RPMI7951 (cell line): ENCODE results near the gene PYGB. TPM values are rescaled to one million over a fixed set of nuclear protein-coding genes. Genes with fewer than 3 reads are reported as not detected.
"Not testable (repeated sequence)": the region's sequence is repeated elsewhere in the genome, so short reads cannot be mapped to it uniquely, and the experiment has no call there.

Source experiments
- DNase-seq: peaks from one replicate; pipeline ENCODE4 v3.0.0-alpha.2; 2012; ENCODE audit warnings: low read depth
- total RNA-seq: library from RNA; depleted of rRNA; stranded (reverse); fragments of >200 nt; shearing (Covaris generic); gene quantifications from 2 replicates; pipeline ENCODE4 v1.2.3, GENCODE V29; 2014

The PYGB gene
- total RNA-seq, 1 experiment from 2014 or later: 70.8 TPM

- DNase-seq: peak; percentile 34
Measured at GRCh38 chr20:25249198-25249931, 1.5 kb downstream of the PYGB start.

- no peak for DNase-seq
Measured at GRCh38 chr20:25250508-25250907, 2.6 kb downstream of the PYGB start.

DNA sequence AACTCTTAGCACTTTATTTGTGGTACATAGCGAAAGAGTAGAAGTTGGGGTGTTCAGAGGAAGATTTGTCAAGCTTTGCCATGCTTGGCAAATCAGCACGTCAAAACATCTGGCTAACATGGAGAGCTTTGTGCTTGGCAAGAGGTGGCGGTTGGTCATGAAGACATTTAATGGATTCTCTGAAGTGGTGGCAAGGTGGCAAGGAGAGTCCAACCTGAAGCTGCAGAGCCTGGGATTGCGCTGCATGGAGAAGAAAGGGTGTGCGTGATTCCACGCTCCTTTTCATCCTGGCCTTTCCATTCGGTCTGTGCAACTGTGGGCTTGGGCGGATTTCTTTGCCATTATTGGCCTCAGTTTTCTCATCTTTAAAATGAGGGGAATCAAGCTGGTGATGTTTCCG lies 3.1 kb downstream of the PYGB start:
- DNase-seq: no peak

- no peak for DNase-seq
Measured at GRCh38 chr20:25251558-25251957, 3.7 kb downstream of the PYGB start.

DNA sequence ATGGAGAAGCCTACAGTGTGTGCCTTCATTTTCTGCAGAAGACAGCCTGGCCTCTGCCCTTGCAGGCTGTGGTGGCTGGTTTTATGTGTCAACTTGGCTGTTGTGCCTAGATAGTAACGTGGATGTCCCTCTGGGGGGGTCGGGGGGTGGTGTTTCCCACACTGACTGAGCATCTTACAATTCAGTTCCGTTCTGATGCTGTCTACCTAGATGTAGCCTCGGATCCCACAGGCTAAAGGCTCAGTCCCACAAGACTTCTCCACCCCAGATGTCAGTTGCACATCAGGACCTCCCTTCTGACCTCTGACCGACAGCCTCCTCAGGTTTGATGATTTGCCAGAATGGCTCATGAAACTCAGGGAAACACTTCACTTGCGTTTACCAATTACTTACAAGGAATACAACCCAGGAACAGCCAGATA lies 4.4 kb downstream of the PYGB start:
- DNase-seq: no peak

GRCh38 chr20:25252686-25253421 lies 5.0 kb downstream of the PYGB start:
- no peak for DNase-seq

DNA sequence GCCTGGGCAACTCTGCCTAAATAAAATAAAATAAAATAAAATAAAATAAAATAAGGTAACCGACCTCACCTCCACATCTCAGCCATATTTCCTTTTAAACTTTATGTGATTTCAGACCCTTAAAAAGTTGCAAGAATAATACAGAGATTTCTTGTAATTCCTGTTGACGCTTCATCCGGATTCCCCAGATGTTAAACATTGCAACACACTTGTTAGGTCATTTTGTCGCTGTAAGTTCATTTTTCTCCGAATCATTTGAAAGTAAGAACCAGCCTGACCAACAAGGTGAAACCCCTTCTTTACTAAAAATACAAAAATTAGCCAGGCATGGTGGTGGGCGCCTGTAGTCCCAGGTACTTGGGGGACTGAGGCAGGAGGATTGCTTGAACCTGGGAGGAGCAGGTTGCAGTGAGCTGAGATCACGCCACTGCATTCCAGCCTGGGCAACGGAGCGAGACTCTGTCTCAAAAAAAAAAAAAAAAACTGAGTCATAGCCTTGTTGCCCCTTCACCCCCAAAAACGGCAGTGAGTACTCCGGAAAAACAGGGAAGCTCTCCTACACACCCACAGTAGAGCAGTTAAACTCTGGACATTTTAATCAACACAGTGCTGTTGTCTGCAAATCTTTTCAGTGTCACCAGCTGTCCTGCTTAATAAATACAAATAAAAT lies 5.9 kb downstream of the PYGB start:
- no peak for DNase-seq

GRCh38 chr20:25254571-25254970 lies 6.7 kb downstream of the PYGB start:
- DNase-seq: no peak

DNA sequence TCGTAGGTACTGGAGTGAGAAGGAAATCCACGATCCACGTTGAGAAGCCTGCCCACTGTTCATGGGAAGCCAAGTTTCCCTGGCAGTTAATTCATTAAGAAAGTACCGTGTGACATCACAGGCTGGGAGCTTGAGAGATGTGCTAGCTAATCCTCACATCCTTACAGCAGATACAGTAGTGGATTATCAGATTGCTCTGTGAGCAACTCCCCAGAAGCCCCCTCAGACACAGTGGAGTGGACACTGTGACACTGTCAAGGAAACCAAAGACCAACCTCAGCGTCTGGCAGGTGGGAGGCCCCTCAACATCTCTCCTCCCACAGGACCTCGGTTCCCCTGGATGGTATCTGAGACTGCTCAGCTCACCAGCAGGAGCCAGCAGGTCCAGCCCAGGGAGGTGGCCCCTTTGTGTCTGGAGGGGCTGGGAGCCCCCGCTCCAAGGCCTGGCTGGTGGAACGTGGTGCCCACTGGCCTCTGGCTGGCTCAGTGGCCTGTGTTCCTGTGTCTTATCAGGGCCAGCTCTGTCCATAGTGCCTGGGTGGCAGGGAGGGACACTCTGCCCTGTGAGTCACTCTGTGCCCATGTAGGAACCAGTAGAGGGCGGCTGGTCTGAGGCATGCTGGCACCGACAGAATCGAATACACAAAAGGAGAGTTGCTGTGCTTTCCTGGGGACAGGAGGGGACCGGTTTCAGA lies 7.2 kb downstream of the PYGB start:
- DNase-seq: no peak

DNA sequence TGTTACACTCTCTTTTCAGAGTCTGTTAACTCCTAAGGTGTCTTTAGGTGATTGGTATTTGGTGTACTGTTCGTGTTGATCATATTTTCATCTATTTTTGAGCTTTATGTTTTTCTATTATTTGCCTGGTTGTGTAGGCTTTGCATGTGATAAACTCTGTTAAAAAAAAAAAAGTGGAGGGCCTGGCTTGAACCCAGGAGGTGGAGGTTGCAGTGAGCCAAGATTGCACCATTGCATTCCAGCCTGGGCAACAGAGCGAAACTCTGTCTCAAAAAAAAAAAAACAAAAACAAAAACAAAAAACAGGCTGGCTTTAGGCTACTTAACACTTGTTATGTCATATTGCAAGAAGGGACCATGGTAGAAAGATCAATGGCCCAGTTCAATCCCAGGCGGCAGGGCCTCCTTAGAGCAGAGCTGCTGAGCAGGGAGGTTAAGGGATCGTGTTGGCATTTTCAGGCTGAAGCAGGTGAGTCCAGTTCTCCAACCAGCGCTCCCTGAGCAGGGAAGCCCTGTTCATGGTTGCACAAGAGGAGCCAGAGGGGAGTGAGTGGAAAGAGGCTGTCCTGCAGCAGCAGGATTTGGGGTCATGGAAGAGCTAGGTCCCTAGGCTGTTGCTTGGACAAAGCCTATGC lies 8.5 kb downstream of the PYGB start:
- no peak for DNase-seq

- no peak for DNase-seq
Measured at GRCh38 chr20:25257130-25257529, 9.2 kb downstream of the PYGB start.

DNA sequence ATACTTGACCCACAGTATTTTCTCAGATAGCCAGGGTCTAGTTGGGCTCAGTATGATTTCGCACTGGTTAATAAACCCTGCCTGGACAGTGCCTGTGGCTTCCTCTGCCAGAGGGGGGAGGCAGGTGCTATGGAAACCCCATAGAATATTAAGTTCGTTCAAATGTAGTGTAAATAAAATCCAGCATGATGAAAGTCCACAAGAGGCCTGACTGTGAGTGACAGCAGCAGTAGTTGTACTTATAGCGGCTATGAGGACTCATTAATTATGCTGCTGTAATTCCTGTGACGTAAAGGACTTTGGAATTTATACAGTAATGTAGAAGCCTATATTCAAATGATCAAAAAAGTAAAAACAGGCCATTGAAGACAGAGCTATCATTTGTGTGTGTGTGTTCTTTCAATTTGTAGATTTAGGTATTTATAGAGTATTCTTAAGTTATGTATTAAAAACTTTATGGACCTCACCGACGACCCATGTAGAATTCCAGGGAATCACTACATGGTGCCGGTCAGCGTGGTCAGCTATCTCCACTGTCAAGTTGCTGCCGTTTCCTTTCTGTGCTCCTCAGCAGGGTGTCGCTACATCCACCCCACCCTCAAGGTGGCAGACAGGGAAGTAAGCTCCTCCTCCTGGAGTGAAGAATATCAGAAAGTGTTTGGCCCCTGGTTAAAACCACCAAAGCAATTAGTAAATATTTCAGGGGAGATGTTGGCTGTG lies 10.0 kb downstream of the PYGB start:
- DNase-seq: no peak

DNA sequence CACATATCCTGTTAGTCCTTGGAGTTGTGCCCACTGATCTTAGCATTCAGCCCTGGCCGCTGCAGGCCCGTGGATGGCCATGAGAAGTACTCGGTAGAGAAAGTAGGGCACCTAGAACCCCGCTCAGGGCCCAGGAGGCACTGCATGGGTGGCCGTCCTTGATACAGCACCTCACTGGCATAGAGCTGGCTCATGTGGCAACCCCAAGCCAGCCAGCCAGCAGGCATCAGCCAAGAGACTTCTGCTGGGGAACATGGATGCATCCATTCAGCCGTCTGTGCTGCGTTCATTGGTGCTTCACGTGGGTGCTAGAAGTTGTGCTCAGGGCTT lies 10.6 kb downstream of the PYGB start:
- no peak for DNase-seq

DNA sequence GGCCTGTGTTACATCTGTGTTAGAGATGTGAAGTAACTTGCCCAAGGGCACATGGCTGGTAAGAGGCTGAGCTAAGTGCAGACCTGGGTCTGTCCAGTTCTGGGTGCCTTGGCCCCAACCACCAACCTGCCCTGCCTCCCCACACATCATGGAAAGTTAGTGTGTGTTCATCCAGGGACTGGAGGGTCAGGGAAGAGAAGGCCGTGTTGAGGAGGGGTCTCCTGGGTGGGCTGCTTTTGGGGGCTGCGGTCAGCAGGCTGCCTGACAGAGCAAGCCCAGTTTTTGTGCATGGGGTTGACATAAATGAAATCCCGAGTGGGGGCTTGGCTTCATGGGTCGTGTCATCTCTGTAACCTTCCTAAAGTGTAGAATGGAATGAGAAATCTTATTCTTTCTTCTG lies 10.9 kb downstream of the PYGB start:
- no peak for DNase-seq

GRCh38 chr20:25259358-25259757 lies 11.5 kb downstream of the PYGB start:
- DNase-seq: no peak

GRCh38 chr20:25259788-25260254 lies 11.9 kb downstream of the PYGB start:
- no peak for DNase-seq

- not testable (repeated sequence) for DNase-seq
Measured at GRCh38 chr20:25260770-25261437, 13.0 kb downstream of the PYGB start.

DNA sequence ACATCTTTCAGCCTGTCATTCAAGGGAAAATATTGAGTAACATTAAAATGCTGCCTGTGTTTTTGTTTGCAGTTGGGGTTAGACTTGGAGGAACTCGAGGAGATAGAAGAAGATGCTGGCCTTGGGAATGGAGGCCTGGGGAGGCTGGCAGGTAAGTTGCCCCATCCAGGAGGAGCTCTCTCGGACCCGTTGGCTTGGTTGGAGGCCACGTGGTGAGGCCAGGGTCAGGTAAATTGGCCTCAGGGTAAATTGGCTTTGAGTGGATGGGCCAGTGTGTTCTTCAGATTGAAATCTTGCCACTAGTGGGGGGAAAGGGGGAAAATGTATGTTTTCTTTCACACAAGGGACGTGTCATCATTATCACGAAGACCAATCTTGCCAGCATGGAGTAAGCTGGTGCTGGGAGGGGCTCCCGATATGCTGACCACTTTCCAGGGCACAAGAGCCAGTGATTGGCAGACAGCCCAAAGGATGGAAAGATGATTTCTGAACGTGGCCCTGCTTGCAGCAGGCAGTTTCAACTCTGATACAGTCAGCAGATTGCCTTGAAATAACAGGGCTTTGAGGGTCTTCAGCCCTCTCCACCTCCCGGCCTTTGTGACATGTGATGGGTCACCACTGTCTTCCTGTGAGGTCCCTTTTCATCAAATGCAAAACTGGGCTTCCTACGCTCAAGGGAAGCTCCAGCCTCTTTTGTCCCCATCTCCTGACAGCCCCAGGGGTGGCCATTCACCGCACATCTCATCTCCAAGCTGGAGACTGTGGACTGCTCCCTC lies 21.4 kb downstream of the PYGB start:
- DNase-seq: no peak

DNA sequence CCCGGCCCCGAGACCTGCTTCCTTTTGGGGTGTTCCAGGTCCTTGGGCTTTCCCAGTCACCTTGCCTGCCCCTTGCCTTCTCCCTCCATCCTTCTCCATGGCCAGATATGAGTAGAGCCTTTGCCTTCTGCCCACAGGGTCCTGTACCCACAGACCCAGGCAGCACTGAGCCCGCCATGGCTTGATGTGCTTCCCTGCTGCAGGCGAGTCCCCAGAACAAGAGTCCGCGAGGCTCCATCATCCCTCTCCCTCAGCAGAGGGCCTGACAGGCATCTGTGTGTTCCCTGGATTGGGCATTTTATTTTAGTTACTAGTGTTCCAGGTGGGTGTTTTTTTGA lies 21.9 kb downstream of the PYGB start:
- DNase-seq: no peak

GRCh38 chr20:25270829-25271251 lies 23.0 kb downstream of the PYGB start:
- no peak for DNase-seq
